Type B pancreatic cell (in vitro differentiated cells): Measurements from ENCODE around the gene ZNF674. TPM values are rescaled to one million over a fixed set of nuclear protein-coding genes. Genes with fewer than 3 reads are reported as not detected.
"Not testable (repeated sequence)": the region's sequence is repeated elsewhere in the genome, so short reads cannot be mapped to it uniquely, and the experiment has no call there.

ENCODE experiments used
- DNase-seq: peaks from one replicate; pipeline ENCODE4 v3.0.0; 2021; ENCODE audit warnings: mixed read lengths; ENCODE audit not compliant: unreplicated experiment; ENCODE audit errors: extremely low spot score
- H3K27ac Mint-ChIP-seq: 2 replicates; pipeline ENCODE4 v1.8.0; 2021; ENCODE audit warnings: mild to moderate bottlenecking, mixed read lengths
- H3K27me3 Mint-ChIP-seq: 2 replicates; pipeline ENCODE4 v1.8.0; 2021; ENCODE audit warnings: mixed read lengths
- H3K36me3 Mint-ChIP-seq: 2 replicates; pipeline ENCODE4 v1.8.0; 2021; ENCODE audit warnings: mixed read lengths
- H3K4me1 Mint-ChIP-seq: one replicate; pipeline ENCODE4 v1.8.0; 2021; ENCODE audit warnings: mixed read lengths; ENCODE audit not compliant: unreplicated experiment
- H3K4me3 Mint-ChIP-seq: 2 replicates; pipeline ENCODE4 v1.8.0; 2021; ENCODE audit warnings: mild to moderate bottlenecking, mixed read lengths
- H3K9me3 Mint-ChIP-seq: 2 replicates; pipeline ENCODE4 v1.8.0; 2021; ENCODE audit warnings: mixed read lengths
- total RNA-seq: library from RNA; stranded (reverse); gene quantifications from 2 replicates; pipeline ENCODE4 v1.2.1, GENCODE V29; 2021; ENCODE audit warnings: low replicate concordance
- TF ChIP-seq, protein P1 (sequence below): fragments of 200-600 bp; sonication (generic); conservative IDR thresholded peaks from 2 replicates; pipeline ENCODE4 v1.5.0; 2021; ENCODE audit warnings: antibody characterized with exemption, mild to moderate bottlenecking

Gene ZNF674
- total RNA-seq, 1 donor from 2014 or later: 3.5 TPM

DNA sequence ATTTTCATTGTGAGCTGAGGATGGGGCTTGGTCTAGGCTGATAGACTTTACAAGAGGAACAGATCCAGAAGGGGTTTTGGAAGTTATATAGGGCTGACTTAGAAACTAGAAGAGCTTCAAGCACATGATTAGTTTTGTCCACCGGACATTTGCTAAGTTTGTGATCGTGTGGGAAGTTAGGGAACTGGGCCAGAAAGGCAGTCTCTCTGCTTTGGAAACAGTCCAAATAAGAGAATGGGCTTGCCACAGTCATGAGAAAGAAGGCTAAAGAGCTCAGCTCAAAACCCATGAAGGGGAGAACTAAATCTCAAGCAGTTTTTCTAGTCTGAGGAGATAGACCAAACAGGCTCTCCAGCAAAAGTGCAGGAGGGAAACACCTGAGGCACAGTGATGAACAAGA, 67.8 kb downstream of the ZNF674 start:
- Mint-ChIP-seq H3K9me3 (no peaks in the 10 kb centered on the region), H3K36me3 (peaks cover 8% of the 10 kb centered on the region), H3K4me1 (no peaks in the 10 kb centered on the region), H3K27ac (no peak overlapping the region), H3K27me3 (no peaks in the 10 kb centered on the region), H3K4me3 (no peak overlapping the region)
- TF ChIP-seq, protein P1, sequence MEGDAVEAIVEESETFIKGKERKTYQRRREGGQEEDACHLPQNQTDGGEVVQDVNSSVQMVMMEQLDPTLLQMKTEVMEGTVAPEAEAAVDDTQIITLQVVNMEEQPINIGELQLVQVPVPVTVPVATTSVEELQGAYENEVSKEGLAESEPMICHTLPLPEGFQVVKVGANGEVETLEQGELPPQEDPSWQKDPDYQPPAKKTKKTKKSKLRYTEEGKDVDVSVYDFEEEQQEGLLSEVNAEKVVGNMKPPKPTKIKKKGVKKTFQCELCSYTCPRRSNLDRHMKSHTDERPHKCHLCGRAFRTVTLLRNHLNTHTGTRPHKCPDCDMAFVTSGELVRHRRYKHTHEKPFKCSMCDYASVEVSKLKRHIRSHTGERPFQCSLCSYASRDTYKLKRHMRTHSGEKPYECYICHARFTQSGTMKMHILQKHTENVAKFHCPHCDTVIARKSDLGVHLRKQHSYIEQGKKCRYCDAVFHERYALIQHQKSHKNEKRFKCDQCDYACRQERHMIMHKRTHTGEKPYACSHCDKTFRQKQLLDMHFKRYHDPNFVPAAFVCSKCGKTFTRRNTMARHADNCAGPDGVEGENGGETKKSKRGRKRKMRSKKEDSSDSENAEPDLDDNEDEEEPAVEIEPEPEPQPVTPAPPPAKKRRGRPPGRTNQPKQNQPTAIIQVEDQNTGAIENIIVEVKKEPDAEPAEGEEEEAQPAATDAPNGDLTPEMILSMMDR: no peak
- no peak for DNase-seq

DNA sequence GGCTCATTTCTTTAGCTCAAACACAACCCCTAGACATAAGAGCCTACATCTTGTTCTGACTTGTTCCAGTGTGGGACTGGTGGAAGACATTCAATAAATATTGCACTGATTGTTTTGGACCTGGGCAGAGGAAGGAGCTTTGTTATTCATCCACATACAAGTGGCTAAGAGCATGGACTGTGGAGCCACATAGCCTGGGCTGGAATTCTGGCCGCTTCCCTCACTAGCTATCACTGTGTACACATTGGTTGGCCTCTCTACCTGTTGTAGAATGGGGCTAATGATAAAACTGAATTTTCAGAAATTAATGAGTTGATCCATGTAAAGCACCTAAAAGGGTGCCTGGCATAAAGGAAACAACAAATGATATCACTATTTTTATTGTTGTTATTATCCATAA, 80.0 kb downstream of the ZNF674 start:
- TF ChIP-seq, protein P1: no peak
- peaks cover 4% of the 10 kb centered on the region for H3K9me3 Mint-ChIP-seq
- H3K27me3 Mint-ChIP-seq: no peaks in the 10 kb centered on the region
- no peak overlapping the region for H3K27ac Mint-ChIP-seq
- no peaks in the 10 kb centered on the region for H3K4me1 Mint-ChIP-seq
- H3K4me3 Mint-ChIP-seq: no peak overlapping the region
- peaks cover 21% of the 10 kb centered on the region for H3K36me3 Mint-ChIP-seq
- no peak for DNase-seq

DNA sequence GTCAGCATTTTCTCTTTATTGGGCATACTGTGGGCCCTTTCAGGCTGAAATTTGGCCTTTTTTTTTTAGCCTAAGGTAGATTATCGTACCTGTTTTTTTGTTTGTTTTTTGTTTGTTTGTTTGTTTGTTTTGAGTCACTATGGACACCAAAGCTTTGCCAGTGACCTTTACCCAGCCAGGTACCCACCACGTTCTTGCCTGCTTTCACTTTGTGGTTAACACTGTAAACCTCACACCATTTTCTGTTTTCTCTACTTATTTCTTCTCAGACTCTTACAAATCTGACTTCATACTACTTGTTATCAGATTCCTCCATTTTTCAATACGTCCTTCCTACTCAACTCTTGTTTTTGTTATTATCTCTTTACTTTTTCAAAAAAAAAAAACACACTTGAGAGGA, 81.5 kb downstream of the ZNF674 start:
- Mint-ChIP-seq H3K4me3 (no peak overlapping the region), H3K36me3 (peaks cover 14% of the 10 kb centered on the region), H3K27ac (no peak overlapping the region)

GRCh38 chrX:46461660-46462191, 83.5 kb downstream of the ZNF674 start:
- TF ChIP-seq, protein P1: no peak
- no peak overlapping the region for H3K27ac Mint-ChIP-seq
- H3K4me1 Mint-ChIP-seq: no peaks in the 10 kb centered on the region
- H3K36me3 Mint-ChIP-seq: peaks cover 12% of the 10 kb centered on the region
- H3K4me3 Mint-ChIP-seq: no peak overlapping the region
- no peak for DNase-seq
- no peaks in the 10 kb centered on the region for H3K27me3 Mint-ChIP-seq
- peaks cover under 1% of the 10 kb centered on the region for H3K9me3 Mint-ChIP-seq

More for the DNA sequence above, 81.5 kb downstream of the ZNF674 start:
- Mint-ChIP-seq H3K9me3 (peaks cover 4% of the 10 kb centered on the region), H3K4me1 (no peaks in the 10 kb centered on the region), H3K27me3 (no peaks in the 10 kb centered on the region)
- TF ChIP-seq, protein P1: no peak
- no peak for DNase-seq

- H3K4me3 Mint-ChIP-seq, H3K27ac Mint-ChIP-seq, H3K9me3 Mint-ChIP-seq, H3K4me1 Mint-ChIP-seq, DNase-seq, H3K27me3 Mint-ChIP-seq: not testable (repeated sequence)
- peaks cover 15% of the 10 kb centered on the region for H3K36me3 Mint-ChIP-seq
Observed at GRCh38 chrX:46460801-46461659, 84.2 kb downstream of the ZNF674 start.

GRCh38 chrX:46459603-46460002, 85.6 kb downstream of the ZNF674 start:
- DNase-seq: no peak
- H3K27me3 Mint-ChIP-seq: no peaks in the 10 kb centered on the region
- TF ChIP-seq, protein P1: no peak
- H3K27ac Mint-ChIP-seq: no peak overlapping the region
- peaks cover 15% of the 10 kb centered on the region for H3K36me3 Mint-ChIP-seq
- H3K9me3 Mint-ChIP-seq: no peaks in the 10 kb centered on the region
- H3K4me1 Mint-ChIP-seq: no peaks in the 10 kb centered on the region
- no peak overlapping the region for H3K4me3 Mint-ChIP-seq
